HG03439 (cell line): ENCODE results near the gene LMF1.
"Not testable (repeated sequence)": the region's sequence is repeated elsewhere in the genome, so short reads cannot be mapped to it uniquely, and the experiment has no call there.

Experiments used
- ATAC-seq: cut with Tn5 transposase; IDR thresholded peaks from one replicate; pipeline ENCODE4 v1.9.1; 2021; ENCODE audit warnings: mild to moderate bottlenecking, moderate library complexity; ENCODE audit not compliant: unreplicated experiment

The LMF1 gene

GRCh38 chr16:953818-954217, 17.0 kb downstream of the LMF1 start:
- not testable (repeated sequence) for ATAC-seq

- no peak for ATAC-seq
Observed at GRCh38 chr16:952321-952720, 18.5 kb downstream of the LMF1 start.

GRCh38 chr16:951660-952301, 19.0 kb downstream of the LMF1 start:
- no peak for ATAC-seq

GRCh38 chr16:950733-951573, 19.8 kb downstream of the LMF1 start:
- ATAC-seq: not testable (repeated sequence)

- not testable (repeated sequence) for ATAC-seq
Observed at GRCh38 chr16:948767-949166, 22.0 kb downstream of the LMF1 start.

GRCh38 chr16:947922-948303, 22.9 kb downstream of the LMF1 start:
- not testable (repeated sequence) for ATAC-seq

- ATAC-seq: no peak
Observed at GRCh38 chr16:947255-947921, 23.4 kb downstream of the LMF1 start.

GRCh38 chr16:946048-946395, 24.8 kb downstream of the LMF1 start:
- ATAC-seq: no peak

GRCh38 chr16:945271-946047, 25.3 kb downstream of the LMF1 start:
- no peak for ATAC-seq

- no peak for ATAC-seq
Observed at GRCh38 chr16:943971-944370, 26.8 kb downstream of the LMF1 start.

GRCh38 chr16:942436-943060, 28.2 kb downstream of the LMF1 start:
- ATAC-seq: no peak

GRCh38 chr16:939941-940340, 30.8 kb downstream of the LMF1 start:
- ATAC-seq: no peak

GRCh38 chr16:939311-939710, 31.5 kb downstream of the LMF1 start:
- ATAC-seq: no peak

GRCh38 chr16:938752-939151, 32.0 kb downstream of the LMF1 start:
- no peak for ATAC-seq

- ATAC-seq: no peak
Observed at GRCh38 chr16:938136-938535, 32.6 kb downstream of the LMF1 start.

- ATAC-seq: no peak
Observed at GRCh38 chr16:937723-938122, 33.1 kb downstream of the LMF1 start.

- ATAC-seq: no peak
Observed at GRCh38 chr16:937311-937710, 33.5 kb downstream of the LMF1 start.

- no peak for ATAC-seq
Observed at GRCh38 chr16:935684-936083, 35.1 kb downstream of the LMF1 start.

GRCh38 chr16:934178-934577, 36.6 kb downstream of the LMF1 start:
- no peak for ATAC-seq

- no peak for ATAC-seq
Observed at GRCh38 chr16:933581-933980, 37.2 kb downstream of the LMF1 start.

- no peak for ATAC-seq
Observed at GRCh38 chr16:932831-933330, 37.9 kb downstream of the LMF1 start.
